ENCODE data around the gene DOCK8. TPM values are rescaled to one million over a fixed set of nuclear protein-coding genes. Genes with fewer than 3 reads are reported as not detected.

The DOCK8 gene
- polyA plus RNA-seq, 1 donor (not counting 4 experiments of a cell fraction or from before 2014, with no cell fraction given) = 1.5 TPM

GRCh38 chr9:404234-404633 lies 189.6 kb downstream of the DOCK8 start:
- Histone ChIP-seq H3K36me3 (ENCODE audit: control insufficient read depth in 2 of 2, extremely low read depth in 1 of 2, insufficient read depth in 2 of 2, low read length in 2 of 2) (no peaks in the 10 kb centered on the region), H3K9ac (ENCODE audit: control insufficient read depth, extremely low read depth, insufficient read depth, low read length) (no peak overlapping the region), H3K9me1 (ENCODE audit: control insufficient read depth, extremely low read depth, insufficient read depth, low read length) (no peaks in the 10 kb centered on the region), H3K27me3 (ENCODE audit: control insufficient read depth, extremely low read depth, insufficient read depth, low read length) (no peaks in the 10 kb centered on the region), H3K4me1 (ENCODE audit: control insufficient read depth, extremely low read depth, insufficient read depth, low read length) (no peaks in the 10 kb centered on the region), H3K27ac (ENCODE audit: control insufficient read depth, insufficient read depth, low read length) (no peak overlapping the region), H4K20me1 (ENCODE audit: control insufficient read depth, extremely low read depth, insufficient read depth, low read length) (no peaks in the 10 kb centered on the region), H3K9me3 (ENCODE audit: control insufficient read depth, low read depth, low read length) (no peaks in the 10 kb centered on the region), H3K79me2 (ENCODE audit: control insufficient read depth, insufficient read depth, low read length) (no peaks in the 10 kb centered on the region), H2AFZ (ENCODE audit: control insufficient read depth, low read length) (no peak overlapping the region), H3K4me3 (ENCODE audit: control insufficient read depth in 2 of 3, extremely low read depth in 1 of 3, insufficient read depth in 2 of 3, low read depth in 1 of 3, low read length in 3 of 3) (no peak overlapping the region), H3K4me2 (ENCODE audit: control insufficient read depth, extremely low read depth, insufficient read depth, low read depth, low read length) (no peak overlapping the region)
- TF ChIP-seq, protein P1, sequence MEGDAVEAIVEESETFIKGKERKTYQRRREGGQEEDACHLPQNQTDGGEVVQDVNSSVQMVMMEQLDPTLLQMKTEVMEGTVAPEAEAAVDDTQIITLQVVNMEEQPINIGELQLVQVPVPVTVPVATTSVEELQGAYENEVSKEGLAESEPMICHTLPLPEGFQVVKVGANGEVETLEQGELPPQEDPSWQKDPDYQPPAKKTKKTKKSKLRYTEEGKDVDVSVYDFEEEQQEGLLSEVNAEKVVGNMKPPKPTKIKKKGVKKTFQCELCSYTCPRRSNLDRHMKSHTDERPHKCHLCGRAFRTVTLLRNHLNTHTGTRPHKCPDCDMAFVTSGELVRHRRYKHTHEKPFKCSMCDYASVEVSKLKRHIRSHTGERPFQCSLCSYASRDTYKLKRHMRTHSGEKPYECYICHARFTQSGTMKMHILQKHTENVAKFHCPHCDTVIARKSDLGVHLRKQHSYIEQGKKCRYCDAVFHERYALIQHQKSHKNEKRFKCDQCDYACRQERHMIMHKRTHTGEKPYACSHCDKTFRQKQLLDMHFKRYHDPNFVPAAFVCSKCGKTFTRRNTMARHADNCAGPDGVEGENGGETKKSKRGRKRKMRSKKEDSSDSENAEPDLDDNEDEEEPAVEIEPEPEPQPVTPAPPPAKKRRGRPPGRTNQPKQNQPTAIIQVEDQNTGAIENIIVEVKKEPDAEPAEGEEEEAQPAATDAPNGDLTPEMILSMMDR (optimal IDR thresholded peaks at IDR 0.05 in 1 of 3, IDR thresholded peaks at IDR 0.05 in 1 of 3, conservative IDR thresholded peaks at IDR 0.05 in 1 of 3; ENCODE audit: extremely low read depth in 1 of 3, insufficient read depth in 2 of 3, low read length in 3 of 3) = no peak
- TF ChIP-seq EZH2 (IDR thresholded peaks at IDR 0.05; ENCODE audit: low read length) = no peak
- dilution Hi-C loops (cut with MboI; ENCODE audit: extremely low pct_ligation_motif_present, low sequenced_read_pairs) = no loop called here
- DNase-seq (ENCODE audit: low read depth, low spot score) (no peak), FAIRE-seq (no peak)

- H3K27me3 ChIP-seq (ENCODE audit: control insufficient read depth, extremely low read depth, insufficient read depth, low read length) = no peaks in the 10 kb centered on the region
- dilution Hi-C loops (cut with MboI; ENCODE audit: extremely low pct_ligation_motif_present, low sequenced_read_pairs) = no loop called here
- no peaks in the 10 kb centered on the region for H3K9me1 ChIP-seq (ENCODE audit: control insufficient read depth, extremely low read depth, insufficient read depth, low read length)
- H3K27ac ChIP-seq (ENCODE audit: control insufficient read depth, insufficient read depth, low read length) = no peak overlapping the region
- H3K4me2 ChIP-seq (ENCODE audit: control insufficient read depth, extremely low read depth, insufficient read depth, low read depth, low read length) = no peak overlapping the region
- H2AFZ ChIP-seq (ENCODE audit: control insufficient read depth, low read length) = no peak overlapping the region
- no peaks in the 10 kb centered on the region for H3K79me2 ChIP-seq (ENCODE audit: control insufficient read depth, insufficient read depth, low read length)
- no peaks in the 10 kb centered on the region for H3K36me3 ChIP-seq (ENCODE audit: control insufficient read depth in 2 of 2, extremely low read depth in 1 of 2, insufficient read depth in 2 of 2, low read length in 2 of 2)
- no peak overlapping the region for H3K9ac ChIP-seq (ENCODE audit: control insufficient read depth, extremely low read depth, insufficient read depth, low read length)
- DNase-seq (ENCODE audit: low read depth, low spot score) (no peak), FAIRE-seq (no peak)
- H3K4me3 ChIP-seq (ENCODE audit: control insufficient read depth in 2 of 3, extremely low read depth in 1 of 3, insufficient read depth in 2 of 3, low read depth in 1 of 3, low read length in 3 of 3) = no peak overlapping the region
- no peaks in the 10 kb centered on the region for H4K20me1 ChIP-seq (ENCODE audit: control insufficient read depth, extremely low read depth, insufficient read depth, low read length)
- TF ChIP-seq, protein P1 (optimal IDR thresholded peaks at IDR 0.05 in 1 of 3, IDR thresholded peaks at IDR 0.05 in 1 of 3, conservative IDR thresholded peaks at IDR 0.05 in 1 of 3; ENCODE audit: extremely low read depth in 1 of 3, insufficient read depth in 2 of 3, low read length in 3 of 3) = no peak
- no peak for TF ChIP-seq EZH2 (IDR thresholded peaks at IDR 0.05; ENCODE audit: low read length)
- no peaks in the 10 kb centered on the region for H3K4me1 ChIP-seq (ENCODE audit: control insufficient read depth, extremely low read depth, insufficient read depth, low read length)
- H3K9me3 ChIP-seq (ENCODE audit: control insufficient read depth, low read depth, low read length) = no peaks in the 10 kb centered on the region
These were observed 190.7 kb downstream of the DOCK8 start for GRCh38 chr9:405341-405740.
